ENCODE results near the gene HIPK3.
"Not testable (repeated sequence)": the region's sequence is repeated elsewhere in the genome, so short reads cannot be mapped to it uniquely, and the experiment has no call there.

The HIPK3 gene

GRCh38 chr11:33362051-33362910 is 105.1 kb downstream of the HIPK3 start:
- peak; percentile 45 for DNase-seq

- DNase-seq = no peak
Observed at GRCh38 chr11:33366918-33367317, 109.7 kb downstream of the HIPK3 start.

- not testable (repeated sequence) for DNase-seq
Observed at GRCh38 chr11:33368475-33368874, 111.3 kb downstream of the HIPK3 start.

GRCh38 chr11:33368931-33369330 is 111.8 kb downstream of the HIPK3 start:
- DNase-seq = no peak

- no peak for DNase-seq
Observed at GRCh38 chr11:33373636-33374035, 116.5 kb downstream of the HIPK3 start.

GRCh38 chr11:33375236-33375635 is 118.1 kb downstream of the HIPK3 start:
- no peak for DNase-seq

- no peak for DNase-seq
Observed at GRCh38 chr11:33375688-33376311, 118.6 kb downstream of the HIPK3 start, which contains the start of gene KIAA1549L. TSS of gene KIAA1549L (plus strand) at chr11:33376108.

- DNase-seq = no peak
Observed at GRCh38 chr11:33376331-33377310, 119.4 kb downstream of the HIPK3 start.

- DNase-seq = no peak
Observed at GRCh38 chr11:33377412-33378370, 120.5 kb downstream of the HIPK3 start.

GRCh38 chr11:33379947-33380346 is 122.8 kb downstream of the HIPK3 start:
- no peak for DNase-seq

- DNase-seq = no peak
Observed at GRCh38 chr11:33383075-33383919, 126.1 kb downstream of the HIPK3 start.

- DNase-seq = no peak
Observed at GRCh38 chr11:33383920-33384209, 126.7 kb downstream of the HIPK3 start.

- DNase-seq = no peak
Observed at GRCh38 chr11:33384220-33384619, 127.0 kb downstream of the HIPK3 start.

GRCh38 chr11:33387581-33387980 is 130.4 kb downstream of the HIPK3 start:
- no peak for DNase-seq

GRCh38 chr11:33387996-33388395 is 130.8 kb downstream of the HIPK3 start:
- DNase-seq = no peak

- DNase-seq = no peak
Observed at GRCh38 chr11:33388793-33389525, 131.8 kb downstream of the HIPK3 start.

GRCh38 chr11:33389635-33390034 is 132.5 kb downstream of the HIPK3 start:
- DNase-seq = no peak

- no peak for DNase-seq
Observed at GRCh38 chr11:33390944-33391892, 134.0 kb downstream of the HIPK3 start.

GRCh38 chr11:33391893-33392251 is 134.7 kb downstream of the HIPK3 start:
- no peak for DNase-seq
